Kidney epithelial cell (primary cell): ENCODE measurements around the gene SCN9A. TPM values are rescaled to one million over a fixed set of nuclear protein-coding genes. Genes with fewer than 3 reads are reported as not detected.

Source experiments
- DNase-seq: peaks from one replicate; pipeline ENCODE4 v3.0.0-alpha.2; 2010; ENCODE audit warnings: low read depth
- H3K27me3 ChIP-seq: 2 replicates; pipeline ENCODE4 v1.6.0; 2011; ENCODE audit warnings: low read length; ENCODE audit not compliant: control insufficient read depth, insufficient read depth
- H3K36me3 ChIP-seq: 2 replicates; pipeline ENCODE4 v1.5.1; 2011; ENCODE audit warnings: low read length; ENCODE audit not compliant: control insufficient read depth, insufficient read depth
- H3K4me3 ChIP-seq: 2 replicates; pipeline ENCODE4 v1.5.1; 2011; ENCODE audit warnings: low read depth, mild to moderate bottlenecking, control low read depth, low read length
- total RNA-seq: library from RNA; depleted of rRNA; stranded (reverse); fragments of >200 nt; gene quantifications from 2 replicates; pipeline ENCODE4 v1.2.3, GENCODE V29; 2015
- TF ChIP-seq, protein P1 (sequence below): IDR thresholded peaks from 2 replicates; pipeline ENCODE4 v1.5.1; 2011; ENCODE audit warnings: mild to moderate bottlenecking, moderate library complexity, low read length, control low read depth, inconsistent platforms; ENCODE audit not compliant: insufficient read depth, poor library complexity, severe bottlenecking

The SCN9A gene
- total RNA-seq, 1 donor from 2014 or later, result 8.1 TPM

DNA sequence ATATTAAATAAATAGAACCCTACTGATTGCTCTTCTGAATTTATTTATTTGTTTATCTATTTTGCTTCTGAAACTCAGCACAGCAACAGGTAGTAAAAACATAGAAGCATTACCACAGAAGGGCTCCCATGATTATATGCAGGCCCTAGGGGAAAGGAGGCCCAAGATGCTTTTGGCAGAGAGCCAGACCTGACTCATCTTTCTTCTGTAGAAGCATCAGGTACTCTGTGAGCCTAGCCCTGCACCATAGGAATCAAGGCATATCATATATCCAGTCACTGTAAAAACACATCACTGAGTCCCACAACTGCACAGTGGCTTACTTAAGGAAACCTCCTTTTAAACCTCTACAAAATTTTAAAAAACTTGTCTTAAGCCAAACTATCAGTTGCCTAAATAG, 1.8 kb downstream of the SCN9A start:
- TF ChIP-seq, protein P1, sequence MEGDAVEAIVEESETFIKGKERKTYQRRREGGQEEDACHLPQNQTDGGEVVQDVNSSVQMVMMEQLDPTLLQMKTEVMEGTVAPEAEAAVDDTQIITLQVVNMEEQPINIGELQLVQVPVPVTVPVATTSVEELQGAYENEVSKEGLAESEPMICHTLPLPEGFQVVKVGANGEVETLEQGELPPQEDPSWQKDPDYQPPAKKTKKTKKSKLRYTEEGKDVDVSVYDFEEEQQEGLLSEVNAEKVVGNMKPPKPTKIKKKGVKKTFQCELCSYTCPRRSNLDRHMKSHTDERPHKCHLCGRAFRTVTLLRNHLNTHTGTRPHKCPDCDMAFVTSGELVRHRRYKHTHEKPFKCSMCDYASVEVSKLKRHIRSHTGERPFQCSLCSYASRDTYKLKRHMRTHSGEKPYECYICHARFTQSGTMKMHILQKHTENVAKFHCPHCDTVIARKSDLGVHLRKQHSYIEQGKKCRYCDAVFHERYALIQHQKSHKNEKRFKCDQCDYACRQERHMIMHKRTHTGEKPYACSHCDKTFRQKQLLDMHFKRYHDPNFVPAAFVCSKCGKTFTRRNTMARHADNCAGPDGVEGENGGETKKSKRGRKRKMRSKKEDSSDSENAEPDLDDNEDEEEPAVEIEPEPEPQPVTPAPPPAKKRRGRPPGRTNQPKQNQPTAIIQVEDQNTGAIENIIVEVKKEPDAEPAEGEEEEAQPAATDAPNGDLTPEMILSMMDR, result no peak
- Histone ChIP-seq H3K27me3 (no peaks in the 10 kb centered on the region), H3K4me3 (no peak overlapping the region), H3K36me3 (no peaks in the 10 kb centered on the region)
- peak; percentile 34 for DNase-seq

DNA sequence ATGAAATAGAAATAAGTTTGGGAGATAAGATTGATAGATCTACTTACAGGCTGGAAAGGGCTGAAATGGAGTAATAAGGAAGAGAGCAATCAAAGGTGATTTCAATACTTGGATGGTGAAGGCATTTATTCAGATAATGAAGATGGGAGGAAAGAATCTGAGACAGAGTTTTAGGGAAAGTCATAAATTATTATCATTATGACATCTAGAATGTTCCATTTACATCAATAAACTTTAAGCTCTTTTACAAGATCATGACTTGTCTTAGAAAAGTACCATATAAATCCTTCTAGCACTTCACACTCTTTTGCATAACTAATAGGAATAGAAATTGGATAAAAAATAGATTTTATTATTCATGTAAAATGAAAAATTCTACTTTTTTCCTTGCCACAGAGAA, 2.2 kb downstream of the SCN9A start:
- no peak overlapping the region for H3K4me3 ChIP-seq
- H3K36me3 ChIP-seq, result no peaks in the 10 kb centered on the region
- no peak for DNase-seq
- TF ChIP-seq, protein P1, result no peak
- H3K27me3 ChIP-seq, result no peaks in the 10 kb centered on the region

DNA sequence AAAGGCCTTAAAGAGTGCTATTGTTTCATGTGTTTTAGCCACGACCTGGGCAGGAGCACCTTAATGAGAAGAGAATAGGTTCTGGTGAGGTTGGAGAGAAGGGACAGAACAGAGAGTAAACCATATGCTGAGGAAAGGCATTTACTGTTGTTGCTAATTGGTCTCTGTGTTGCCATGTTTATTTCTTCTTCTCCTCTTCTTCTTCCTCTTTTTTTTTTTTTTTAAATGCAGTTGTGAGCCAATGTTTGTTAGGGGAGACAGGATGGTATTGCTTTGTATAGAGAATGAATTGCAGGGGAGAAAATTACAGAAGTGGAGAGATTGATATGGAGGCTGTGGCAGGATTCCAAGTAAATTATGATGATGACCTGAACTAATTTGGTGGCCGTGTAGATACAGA, 2.6 kb downstream of the SCN9A start:
- no peak for DNase-seq
- Histone ChIP-seq H3K36me3 (no peaks in the 10 kb centered on the region), H3K27me3 (no peaks in the 10 kb centered on the region), H3K4me3 (no peak overlapping the region)
- TF ChIP-seq, protein P1, result no peak

DNA sequence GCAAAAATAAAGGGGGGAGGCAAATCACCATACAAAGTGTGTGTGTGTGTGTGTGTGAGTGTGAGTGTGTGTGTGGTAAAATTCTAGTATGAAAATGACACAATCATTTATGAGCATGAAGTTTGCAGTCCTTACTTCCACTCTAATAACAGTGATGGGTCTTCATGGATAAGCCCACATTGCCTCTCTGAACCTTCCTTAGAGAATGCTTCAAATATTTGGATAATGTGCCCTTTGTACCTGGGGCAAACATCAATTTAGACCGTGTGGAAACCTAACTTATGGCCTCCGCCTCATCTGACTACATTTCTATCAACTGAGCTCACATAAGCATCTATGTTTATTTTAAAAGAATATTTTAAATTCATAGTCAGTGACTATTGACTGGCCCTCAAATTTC, 3.7 kb downstream of the SCN9A start:
- no peaks in the 10 kb centered on the region for H3K36me3 ChIP-seq
- no peak overlapping the region for H3K4me3 ChIP-seq
- no peaks in the 10 kb centered on the region for H3K27me3 ChIP-seq
- TF ChIP-seq, protein P1, result no peak
- DNase-seq, result no peak

DNA sequence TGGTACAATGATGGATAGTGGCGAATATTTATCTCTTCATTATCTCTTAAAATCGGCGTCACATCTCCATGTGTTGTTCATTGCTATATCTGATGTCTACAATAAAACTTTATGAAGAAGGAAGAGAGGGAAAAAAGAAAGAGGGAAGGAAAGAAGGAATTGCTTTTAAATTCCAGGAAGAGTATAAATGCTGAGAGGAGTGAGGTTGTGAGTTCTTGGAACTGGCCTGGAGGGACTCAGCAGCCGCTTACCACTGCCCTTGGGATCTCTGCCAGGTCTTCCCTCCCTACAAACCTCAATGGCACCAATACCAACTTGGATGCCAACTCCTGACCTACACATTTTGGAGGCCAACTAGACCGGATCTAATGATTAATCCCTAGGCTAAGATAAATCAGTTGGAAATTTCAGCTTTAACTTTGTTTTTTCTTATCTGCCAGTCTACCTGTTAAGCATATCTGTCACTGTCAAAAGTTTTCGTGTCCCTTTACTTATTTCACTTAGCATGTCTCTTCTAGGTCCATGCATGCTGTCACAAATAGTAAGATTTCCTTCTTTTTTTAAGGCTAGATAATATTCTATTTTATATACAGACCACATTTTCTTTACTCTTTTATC, 9.8 kb downstream of the SCN9A start:
- Histone ChIP-seq H3K4me3 (no peak overlapping the region), H3K36me3 (no peaks in the 10 kb centered on the region), H3K27me3 (no peaks in the 10 kb centered on the region)
- DNase-seq, result no peak
- TF ChIP-seq, protein P1, result no peak

DNA sequence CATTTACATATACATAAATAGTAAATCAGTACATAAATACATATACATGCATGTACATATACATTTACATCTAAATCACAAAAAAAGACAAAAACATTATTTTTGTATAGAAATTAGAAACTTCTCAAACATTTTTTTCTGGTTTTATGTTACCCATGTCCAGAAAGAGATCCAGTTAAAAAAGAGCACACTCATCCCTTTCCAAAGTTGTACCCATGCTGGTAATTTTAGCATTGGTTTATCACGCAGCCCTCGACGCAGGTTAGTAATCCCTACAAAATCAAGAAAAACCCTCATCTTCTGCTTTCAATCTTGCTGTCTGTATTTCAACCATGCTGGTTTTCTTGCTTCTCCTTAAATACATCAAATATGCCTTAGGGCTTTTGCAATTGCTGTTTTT, 10.5 kb downstream of the SCN9A start:
- DNase-seq, result no peak
- Histone ChIP-seq H3K27me3 (no peaks in the 10 kb centered on the region), H3K36me3 (no peaks in the 10 kb centered on the region), H3K4me3 (no peak overlapping the region)
- TF ChIP-seq, protein P1, result no peak
